HEK293 (cell line): ENCODE measurements around the gene SETD5.

Source experiments
- ZNF274 ChIP-seq, 2 experiments: fragments of 200-500 bp in 1 of 2; fragments of 450-650 bp in 1 of 2; sonication (Bioruptor generic) in 1 of 2; formaldehyde crosslinking in 1 of 2; IDR thresholded peaks; 2 replicates each; pipeline versions ENCODE4 v1.5.1 to v1.6.1; 2014 to 2016; ENCODE audit warnings: borderline replicate concordance in 1 of 2, inconsistent platforms in 1 of 2, low read length in 1 of 2, missing biosample characterization in 1 of 2, missing genetic modification characterization in 1 of 2
- TF ChIP-seq, protein P1 (sequence below): fragments of 450-650 bp; formaldehyde crosslinking; IDR thresholded peaks from 2 replicates; pipeline ENCODE4 v1.5.1; 2016; ENCODE audit warnings: missing biosample characterization, missing genetic modification characterization

DNA sequence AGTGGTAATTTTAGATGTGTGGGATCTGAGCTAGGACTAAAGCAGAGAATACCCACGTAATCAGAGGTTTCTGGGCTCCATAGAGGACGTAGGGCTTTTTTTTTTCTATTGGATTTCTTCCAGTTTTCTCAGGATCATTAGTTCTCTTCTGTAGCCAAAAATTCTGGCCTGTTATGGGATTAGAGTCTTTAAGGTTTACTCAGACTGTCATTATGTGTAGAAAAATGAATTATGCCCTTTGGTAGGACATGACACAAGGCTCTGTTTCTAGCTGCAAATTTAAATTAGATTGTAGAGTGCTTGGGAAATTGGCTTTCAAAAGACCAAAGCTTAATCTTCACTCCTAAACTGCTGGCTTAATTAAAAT, 1.9 kb downstream of the SETD5 start:
- TF ChIP-seq, protein P1, sequence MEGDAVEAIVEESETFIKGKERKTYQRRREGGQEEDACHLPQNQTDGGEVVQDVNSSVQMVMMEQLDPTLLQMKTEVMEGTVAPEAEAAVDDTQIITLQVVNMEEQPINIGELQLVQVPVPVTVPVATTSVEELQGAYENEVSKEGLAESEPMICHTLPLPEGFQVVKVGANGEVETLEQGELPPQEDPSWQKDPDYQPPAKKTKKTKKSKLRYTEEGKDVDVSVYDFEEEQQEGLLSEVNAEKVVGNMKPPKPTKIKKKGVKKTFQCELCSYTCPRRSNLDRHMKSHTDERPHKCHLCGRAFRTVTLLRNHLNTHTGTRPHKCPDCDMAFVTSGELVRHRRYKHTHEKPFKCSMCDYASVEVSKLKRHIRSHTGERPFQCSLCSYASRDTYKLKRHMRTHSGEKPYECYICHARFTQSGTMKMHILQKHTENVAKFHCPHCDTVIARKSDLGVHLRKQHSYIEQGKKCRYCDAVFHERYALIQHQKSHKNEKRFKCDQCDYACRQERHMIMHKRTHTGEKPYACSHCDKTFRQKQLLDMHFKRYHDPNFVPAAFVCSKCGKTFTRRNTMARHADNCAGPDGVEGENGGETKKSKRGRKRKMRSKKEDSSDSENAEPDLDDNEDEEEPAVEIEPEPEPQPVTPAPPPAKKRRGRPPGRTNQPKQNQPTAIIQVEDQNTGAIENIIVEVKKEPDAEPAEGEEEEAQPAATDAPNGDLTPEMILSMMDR = no peak
- no peak for TF ChIP-seq ZNF274 (IDR thresholded peaks at IDR 0.05; ENCODE audit: low read length)
- TF ChIP-seq ZNF274 (tag by site-specific recombination; IDR thresholded peaks at IDR 0.05; ENCODE audit: borderline replicate concordance) = no peak
